Heart left ventricle (tissue), 13 donors: ENCODE data around the gene TIAM2.

Source experiments
- POLR2A ChIP-seq, 2 donors: fragments of 450-650 bp; IDR thresholded peaks; one replicate each; pipeline ENCODE4 v1.6.1; 2017; ENCODE audit warnings: antibody characterized with exemption in 2 of 2, mild to moderate bottlenecking in 2 of 2, moderate library complexity in 2 of 2
- TF ChIP-seq, protein P1 (sequence below), 12 donors: fragments of 200-600 bp; sonication (generic) in 4 of 12; IDR thresholded peaks; one replicate each; pipeline versions ENCODE4 v1.5.0 to v1.8.0; 2018 to 2022; ENCODE audit warnings: antibody characterized with exemption in 12 of 12, mild to moderate bottlenecking in 5 of 12
- donor health status: ischemic (EF 13 %, LVEDD 7.1; RV severe dilation, severe dysfunction).
- donor health status: DM: no; HTN: yes; CAD: no.
- donor health status: DM: no; HTN: no; CAD: no.
- donor health status: ischemic (EF 25% LVEDD 6.9; RV normal size, moderate dysfunction).
- donor health status: ischemic (EF 25% LVEDD 5.7; RV mildly dilated, moderate dysfunction).
- donor health status: ischemic (EF 35%, LVEDD 5.7; RV mildly dilated, moderate dysfunction).
- donor health status: nonischemic (EF 11% LVEDD 7.7; RV severe dilation, severe dysfunction).
- donor health status: DM: yes; HTN: yes; CAD: no.
- donor health status: PGD.
- donor health status: ischemic (EF 29% LVEDD 5.4; RV normal size, mild dysfunction).
- donor health status: nonischemic (EF 23%, LVEDD 6.1; RV moderate dilation, normal function).

DNA sequence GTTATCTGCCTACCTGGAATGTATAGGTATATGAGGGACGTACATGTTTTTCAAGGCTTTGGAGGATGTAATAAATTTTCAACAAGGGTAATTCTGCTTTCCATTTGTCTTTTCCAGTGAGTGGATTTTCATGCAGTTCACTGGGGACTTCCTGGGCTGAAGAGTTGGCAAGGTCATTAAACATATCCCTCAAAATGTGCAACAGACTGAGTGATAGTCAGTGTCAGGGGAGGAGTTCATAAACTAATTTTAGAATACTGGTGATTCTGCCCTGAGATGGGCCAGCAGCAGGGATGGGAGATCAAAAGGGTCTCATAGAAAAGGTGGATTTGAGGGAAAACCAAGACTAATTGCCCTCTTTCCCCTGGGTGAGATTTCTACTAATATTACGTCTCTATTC is 146.4 kb downstream of the TIAM2 start:
- TF ChIP-seq, protein P1, sequence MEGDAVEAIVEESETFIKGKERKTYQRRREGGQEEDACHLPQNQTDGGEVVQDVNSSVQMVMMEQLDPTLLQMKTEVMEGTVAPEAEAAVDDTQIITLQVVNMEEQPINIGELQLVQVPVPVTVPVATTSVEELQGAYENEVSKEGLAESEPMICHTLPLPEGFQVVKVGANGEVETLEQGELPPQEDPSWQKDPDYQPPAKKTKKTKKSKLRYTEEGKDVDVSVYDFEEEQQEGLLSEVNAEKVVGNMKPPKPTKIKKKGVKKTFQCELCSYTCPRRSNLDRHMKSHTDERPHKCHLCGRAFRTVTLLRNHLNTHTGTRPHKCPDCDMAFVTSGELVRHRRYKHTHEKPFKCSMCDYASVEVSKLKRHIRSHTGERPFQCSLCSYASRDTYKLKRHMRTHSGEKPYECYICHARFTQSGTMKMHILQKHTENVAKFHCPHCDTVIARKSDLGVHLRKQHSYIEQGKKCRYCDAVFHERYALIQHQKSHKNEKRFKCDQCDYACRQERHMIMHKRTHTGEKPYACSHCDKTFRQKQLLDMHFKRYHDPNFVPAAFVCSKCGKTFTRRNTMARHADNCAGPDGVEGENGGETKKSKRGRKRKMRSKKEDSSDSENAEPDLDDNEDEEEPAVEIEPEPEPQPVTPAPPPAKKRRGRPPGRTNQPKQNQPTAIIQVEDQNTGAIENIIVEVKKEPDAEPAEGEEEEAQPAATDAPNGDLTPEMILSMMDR (IDR thresholded peaks at IDR 0.05) = no peak
- TF ChIP-seq POLR2A (IDR thresholded peaks at IDR 0.05) = no peak
